Neural crest cell (in vitro differentiated cells): ENCODE data around the gene LILRB2. TPM values are rescaled to one million over a fixed set of nuclear protein-coding genes. Genes with fewer than 3 reads are reported as not detected.
"Not testable (repeated sequence)": the region's sequence is repeated elsewhere in the genome, so short reads cannot be mapped to it uniquely, and the experiment has no call there.

Experiments used
- DNase-seq: peaks from one replicate; pipeline ENCODE4 v3.0.0; 2021; ENCODE audit warnings: low read depth, mixed read lengths, low spot score
- H3K27ac Mint-ChIP-seq: one replicate; pipeline ENCODE4 v1.8.0; 2021; ENCODE audit warnings: mild to moderate bottlenecking, mixed read lengths; ENCODE audit not compliant: unreplicated experiment
- H3K27me3 Mint-ChIP-seq: 2 replicates; pipeline ENCODE4 v1.8.0; 2021; ENCODE audit warnings: low read depth, mild to moderate bottlenecking, mixed read lengths
- H3K36me3 Mint-ChIP-seq: 2 replicates; pipeline ENCODE4 v1.8.0; 2021; ENCODE audit warnings: low read depth, mild to moderate bottlenecking, mixed read lengths
- H3K4me1 Mint-ChIP-seq: 2 replicates; pipeline ENCODE4 v1.8.0; 2021; ENCODE audit warnings: mixed read lengths
- H3K4me3 Mint-ChIP-seq: one replicate; pipeline ENCODE4 v1.8.0; 2021; ENCODE audit warnings: mild to moderate bottlenecking, mixed read lengths
- H3K9me3 Mint-ChIP-seq: 2 replicates; pipeline ENCODE4 v1.8.0; 2021; ENCODE audit warnings: mixed read lengths
- CTCF ChIP-seq: fragments of 200-600 bp; sonication (generic); conservative IDR thresholded peaks from 2 replicates; pipeline ENCODE4 v1.5.0; 2021; ENCODE audit warnings: antibody characterized with exemption, mild to moderate bottlenecking
- microRNA-seq: library from miRNA; unstranded; fragments of <30 nt; microRNA quantifications from one replicate; pipeline ENCODE4, GENCODE V29; 2020
- total RNA-seq: library from RNA; stranded (reverse); gene quantifications from 2 replicates; pipeline ENCODE4 v1.2.1, GENCODE V29; 2021

Gene LILRB2
- total RNA-seq, 1 donor from 2014 or later, result not detected

GRCh38 chr19:54233941-54234340 lies 47.0 kb downstream of the LILRB2 start:
- peaks cover 48% of the 10 kb centered on the region for H3K27me3 Mint-ChIP-seq
- peaks cover 12% of the 10 kb centered on the region for H3K9me3 Mint-ChIP-seq
- H3K4me1 Mint-ChIP-seq, result peaks cover 4% of the 10 kb centered on the region
- H3K36me3 Mint-ChIP-seq, result no peaks in the 10 kb centered on the region
- TF ChIP-seq CTCF, result no peak
- DNase-seq, result no peak
- H3K27ac Mint-ChIP-seq, result no peak overlapping the region
- no peak overlapping the region for H3K4me3 Mint-ChIP-seq

GRCh38 chr19:54231077-54231931 lies 49.6 kb downstream of the LILRB2 start:
- H3K4me3 Mint-ChIP-seq, result no peak overlapping the region
- H3K9me3 Mint-ChIP-seq, result peaks cover 14% of the 10 kb centered on the region
- H3K4me1 Mint-ChIP-seq, result peaks cover 4% of the 10 kb centered on the region

GRCh38 chr19:54230031-54230430 lies 50.9 kb downstream of the LILRB2 start:
- Mint-ChIP-seq H3K36me3 (peaks cover 2% of the 10 kb centered on the region), H3K27ac (no peak overlapping the region), H3K27me3 (peaks cover 35% of the 10 kb centered on the region), H3K9me3 (peaks cover 14% of the 10 kb centered on the region), H3K4me1 (peaks cover 4% of the 10 kb centered on the region), H3K4me3 (no peak overlapping the region)
- DNase-seq, result no peak
- TF ChIP-seq CTCF, result no peak

More at GRCh38 chr19:54231077-54231931, 49.6 kb downstream of the LILRB2 start:
- TF ChIP-seq CTCF, result peak; percentile 99
- Mint-ChIP-seq H3K27me3 (peaks cover 40% of the 10 kb centered on the region), H3K27ac (no peak overlapping the region), H3K36me3 (peaks cover 2% of the 10 kb centered on the region)
- peak; percentile 98 for DNase-seq

- no peak for DNase-seq
- Mint-ChIP-seq H3K36me3 (peaks cover 2% of the 10 kb centered on the region), H3K27ac (no peak overlapping the region), H3K4me1 (peaks cover 4% of the 10 kb centered on the region), H3K4me3 (no peak overlapping the region), H3K9me3 (peaks cover 6% of the 10 kb centered on the region), H3K27me3 (peaks cover 26% of the 10 kb centered on the region)
- TF ChIP-seq CTCF, result no peak
Measured at GRCh38 chr19:54229146-54229545, 51.8 kb downstream of the LILRB2 start.

- DNase-seq, H3K9me3 Mint-ChIP-seq, H3K4me1 Mint-ChIP-seq, H3K4me3 Mint-ChIP-seq, H3K36me3 Mint-ChIP-seq, H3K27ac Mint-ChIP-seq: not testable (repeated sequence)
- H3K27me3 Mint-ChIP-seq, result peaks cover 18% of the 10 kb centered on the region
Measured at GRCh38 chr19:54224619-54225018, 56.3 kb downstream of the LILRB2 start.

GRCh38 chr19:54223937-54224281 lies 57.0 kb downstream of the LILRB2 start:
- H3K9me3 Mint-ChIP-seq, DNase-seq, H3K36me3 Mint-ChIP-seq, H3K4me1 Mint-ChIP-seq, H3K27ac Mint-ChIP-seq, H3K4me3 Mint-ChIP-seq: not testable (repeated sequence)
- peaks cover 13% of the 10 kb centered on the region for H3K27me3 Mint-ChIP-seq

Small RNA genes lying within 50 kb of the gene (microRNA-seq; reads per million reads assigned to microRNA genes)
- not detected for gene MIR4752

Other genes starting within 250 kb of the LILRB2 start
- not detected in 2 replicates for gene VSTM1, start 217.2 kb downstream of the LILRB2 start, total RNA-seq
- not detected in 2 replicates for gene TARM1, start 199.7 kb downstream of the LILRB2 start, total RNA-seq
- not detected in 2 replicates for gene OSCAR, start 180.3 kb downstream of the LILRB2 start, total RNA-seq
- gene NDUFA3, start 178.3 kb downstream of the LILRB2 start, total RNA-seq, result 131 and 162 TPM in 2 replicates
- gene TFPT, start 165.5 kb downstream of the LILRB2 start, total RNA-seq, result 24.5 and 26.8 TPM in 2 replicates
- gene PRPF31, start 165.4 kb downstream of the LILRB2 start, total RNA-seq, result 94.8 and 104 TPM in 2 replicates
- 87.6 and 95.5 TPM in 2 replicates for gene CNOT3, start 143.3 kb downstream of the LILRB2 start, total RNA-seq
- 5.1 and 5.9 TPM in 2 replicates for gene LENG1, start 121.4 kb downstream of the LILRB2 start, total RNA-seq
- gene TMC4, start 108.0 kb downstream of the LILRB2 start, total RNA-seq, result 0.28 TPM in 1 of 2 replicates, not detected in the other
- 74.2 and 76.5 TPM in 2 replicates for gene MBOAT7, start 91.5 kb downstream of the LILRB2 start, total RNA-seq
- gene TSEN34, start 89.8 kb downstream of the LILRB2 start, total RNA-seq, result 66.2 and 67.9 TPM in 2 replicates
- 1,439 and 1,464 TPM in 2 replicates for gene RPS9, start 80.3 kb downstream of the LILRB2 start, total RNA-seq
- gene LILRB3, start 58.1 kb downstream of the LILRB2 start, total RNA-seq, result not detected in 2 replicates
- not detected in 2 replicates for gene LILRA6, start 38.3 kb downstream of the LILRB2 start, total RNA-seq
- gene LILRB5, start 23.8 kb downstream of the LILRB2 start, total RNA-seq, result not detected in 2 replicates
- not detected in 2 replicates for gene LILRA5, start 32.1 kb upstream of the LILRB2 start, total RNA-seq
- not detected in 2 replicates for gene LILRA4, start 58.1 kb upstream of the LILRB2 start, total RNA-seq
- gene LAIR1, start 83.8 kb upstream of the LILRB2 start, total RNA-seq, result not detected in 2 replicates
- gene TTYH1, start 134.4 kb upstream of the LILRB2 start, total RNA-seq, result 180 and 207 TPM in 2 replicates
- 157 and 161 TPM in 2 replicates for gene LENG8, start 168.1 kb upstream of the LILRB2 start, total RNA-seq
- 2.5 and 3.0 TPM in 2 replicates for gene LENG9, start 182.7 kb upstream of the LILRB2 start, total RNA-seq
- 6.7 and 7.7 TPM in 2 replicates for gene CDC42EP5, start 192.2 kb upstream of the LILRB2 start, total RNA-seq
- gene LAIR2, start 221.7 kb upstream of the LILRB2 start, total RNA-seq, result not detected in 2 replicates